Measurements from ENCODE around the gene TPSG1.
"Not testable (repeated sequence)": the region's sequence is repeated elsewhere in the genome, so short reads cannot be mapped to it uniquely, and the experiment has no call there.

- not testable (repeated sequence) for TF ChIP-seq CTCF, POLR2AphosphoS5 (IDR thresholded peaks at IDR 0.05)
Observed at GRCh38 chr16:1243907-1244850, 19.1 kb upstream of the TPSG1 start.
